GM20431 (cell line): ENCODE data around the gene PAQR9.

Source experiments
- in situ Hi-C: fragments of 300-500 bp; cut with MseI, MboI; formaldehyde crosslinking; loops from one replicate; pipeline ENCODE4 v1.15.0; 2020; ENCODE audit warnings: low sequenced_read_pairs; ENCODE audit not compliant: unreplicated experiment

PAQR9 gene

GRCh38 chr3:142963516-142964448, at the start of gene PAQR9:
PAQR9 (minus strand) TSS chr3:142963674; CDS start chr3:142963336, 338 bp downstream.
- in situ Hi-C loops: no loop called here

- in situ Hi-C loops: no loop called here
Observed at GRCh38 chr3:143011705-143012104, 48.2 kb upstream of the PAQR9 start.

DNA sequence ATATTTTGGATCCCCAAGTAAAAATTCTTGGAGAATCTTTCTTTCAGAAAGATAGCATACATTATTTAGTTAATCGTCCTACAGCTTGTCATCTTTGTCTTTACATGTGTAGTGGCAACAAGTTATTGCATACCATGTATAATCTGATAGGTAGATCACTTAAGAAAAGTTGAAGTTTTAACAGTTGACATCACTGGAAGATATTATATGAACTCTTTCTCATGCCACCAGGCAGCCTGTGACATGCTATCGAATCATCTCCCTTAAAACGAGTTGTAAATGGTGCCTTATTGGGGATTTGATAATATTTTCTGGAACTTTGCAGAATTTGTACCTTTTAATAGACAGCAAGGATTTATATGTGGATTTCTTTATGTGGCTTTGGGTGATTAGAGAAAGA, 46.5 kb upstream of the PAQR9 start:
- in situ Hi-C loops: no loop called here

- in situ Hi-C loops: no loop called here
Observed at GRCh38 chr3:143004823-143005222, 41.3 kb upstream of the PAQR9 start.

DNA sequence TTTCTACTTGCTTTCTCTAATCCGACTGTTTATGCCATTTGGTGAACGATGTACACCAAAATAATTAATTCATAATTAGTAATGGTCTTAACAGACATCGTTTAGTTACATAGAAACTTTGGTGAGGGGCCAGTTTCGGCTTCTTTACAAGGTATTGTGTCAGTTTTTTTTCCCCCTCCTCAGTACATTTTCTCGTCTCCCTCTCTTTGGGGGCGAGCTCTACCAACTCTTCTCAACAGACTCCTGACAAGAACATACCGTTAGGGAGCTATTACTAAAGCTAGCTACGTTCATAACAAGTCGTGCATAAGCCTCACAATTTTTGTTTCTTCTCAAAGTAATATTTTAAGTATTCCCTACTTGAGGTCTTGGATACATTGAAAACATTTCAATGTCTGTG, 39.3 kb upstream of the PAQR9 start:
- in situ Hi-C loops: no loop called here

DNA sequence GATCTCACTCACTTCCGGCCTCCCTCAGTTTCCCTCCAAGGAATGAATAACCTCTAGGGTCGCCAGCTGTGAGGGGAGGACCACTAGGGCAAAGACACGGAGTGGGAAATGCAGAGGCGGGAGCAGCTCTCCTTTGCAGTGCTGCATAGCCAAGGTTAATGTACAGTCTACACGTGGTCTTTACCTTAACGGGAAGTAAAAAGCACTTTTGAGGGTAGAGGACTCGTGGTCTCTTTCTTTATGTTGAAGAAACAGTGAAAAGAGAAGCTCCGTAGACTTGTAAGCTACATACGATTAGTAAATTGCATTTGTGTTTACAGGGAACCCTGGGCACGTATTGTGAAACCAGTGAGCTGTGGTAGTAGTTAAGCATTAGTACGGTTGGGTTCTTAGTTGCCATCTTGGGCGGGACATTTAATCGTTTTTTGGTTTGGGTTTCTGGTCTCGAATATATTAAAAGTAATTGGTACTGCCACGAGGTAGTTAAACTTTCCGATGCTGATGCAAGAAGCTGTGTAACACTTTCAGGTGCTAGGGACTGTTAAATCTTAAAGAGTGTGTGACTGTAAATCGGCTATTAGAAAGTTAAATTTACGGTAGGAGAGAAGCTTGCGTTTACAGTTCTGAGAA, 38.7 kb upstream of the PAQR9 start:
- in situ Hi-C loops: no loop called here

DNA sequence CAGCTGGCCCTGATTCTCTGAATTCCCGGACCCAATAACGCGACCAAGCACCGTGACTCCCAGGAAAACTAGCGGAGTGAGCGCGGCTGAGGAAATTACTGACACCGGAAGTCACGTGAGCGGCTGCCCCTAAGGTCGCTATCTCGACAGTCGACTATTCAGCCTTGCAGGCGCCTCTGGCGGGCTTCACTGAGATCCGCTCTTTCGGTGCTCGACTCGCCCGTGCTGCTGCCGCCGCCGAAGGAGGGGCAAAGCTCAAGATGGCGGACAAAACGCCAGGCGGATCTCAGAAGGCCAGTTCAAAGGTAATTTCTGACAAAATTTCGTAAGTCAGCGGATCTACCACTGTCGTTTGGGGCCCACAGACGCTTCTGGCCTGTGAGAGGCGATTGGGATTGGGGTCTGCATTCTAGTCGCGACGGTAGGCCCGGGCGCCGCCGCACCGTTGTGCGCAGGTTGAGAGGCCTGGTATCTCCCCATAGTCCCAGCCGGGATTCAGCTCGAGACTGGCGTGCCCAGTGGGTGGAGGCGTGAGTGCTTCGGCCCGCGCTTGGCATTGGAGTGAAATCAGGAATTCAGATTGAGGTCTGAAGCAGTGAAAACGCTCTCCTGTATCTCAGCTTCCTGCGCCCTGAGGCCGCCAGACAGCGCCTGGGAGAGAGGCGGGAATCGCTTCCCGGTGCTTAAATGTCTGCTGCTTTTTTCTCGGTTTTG, 38.1 kb upstream of the PAQR9 start, which contains the start of gene U2SURP:
U2SURP (plus strand) TSS at position 202 of the 714 bp plus-strand sequence; CDS start at position 261, 59 bp downstream.
- in situ Hi-C loops: no loop called here

GRCh38 chr3:143001034-143001368, 37.5 kb upstream of the PAQR9 start:
- in situ Hi-C loops: no loop called here

DNA sequence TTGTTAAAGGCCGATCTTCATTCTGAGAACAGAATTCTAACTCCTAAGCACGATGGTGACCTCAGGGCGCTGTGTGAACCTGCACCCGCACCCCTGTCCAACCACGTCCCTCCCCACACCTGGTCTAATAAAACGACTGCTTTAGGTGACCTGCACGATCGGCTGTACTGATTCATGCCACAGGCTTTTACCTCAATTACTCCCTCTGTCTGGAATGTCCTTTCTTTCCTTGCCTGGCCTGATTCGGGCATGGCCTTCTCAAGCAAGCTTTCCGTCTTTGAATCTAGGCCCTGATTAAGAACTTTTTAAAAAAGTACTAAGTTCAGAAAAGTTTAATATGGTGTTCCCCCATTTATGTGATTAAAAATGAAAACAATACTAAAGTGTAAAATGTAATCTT, 37.1 kb upstream of the PAQR9 start:
- in situ Hi-C loops: no loop called here

DNA sequence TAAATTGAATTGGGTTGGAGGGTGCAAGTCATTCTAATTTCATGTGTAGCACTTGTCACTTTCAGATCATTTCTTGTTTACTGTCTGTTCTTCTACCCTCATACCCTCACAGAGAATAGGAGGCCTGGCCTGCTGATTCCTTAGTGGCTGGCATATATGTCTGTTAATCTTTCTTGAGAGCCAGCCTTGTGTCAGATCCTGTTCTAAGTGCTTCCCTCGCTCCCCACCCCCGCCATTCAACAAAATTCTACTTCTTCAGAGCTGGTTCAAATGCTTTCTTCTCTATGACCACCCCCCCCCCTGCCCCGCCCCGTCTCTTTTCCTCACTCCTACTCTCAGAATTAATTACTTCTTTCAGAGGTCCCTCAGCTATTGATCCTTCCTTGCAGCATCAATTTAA, 36.4 kb upstream of the PAQR9 start:
- in situ Hi-C loops: loop anchor here (10.0 to 25.0 kb wide), 2 partner anchors 175 to 413 kb away; partner anchors contain the start of genes ATR and PLS1

GRCh38 chr3:142998439-142998838, 35.0 kb upstream of the PAQR9 start:
- in situ Hi-C loops: loop anchor here (10.0 to 25.0 kb wide), 2 partner anchors 174 to 411 kb away; partner anchors contain the start of genes ATR and PLS1

GRCh38 chr3:142997330-142997729, 33.9 kb upstream of the PAQR9 start:
- in situ Hi-C loops: loop anchor here (10.0 to 25.0 kb wide), 2 partner anchors 173 to 410 kb away; partner anchors contain the start of genes ATR and PLS1

DNA sequence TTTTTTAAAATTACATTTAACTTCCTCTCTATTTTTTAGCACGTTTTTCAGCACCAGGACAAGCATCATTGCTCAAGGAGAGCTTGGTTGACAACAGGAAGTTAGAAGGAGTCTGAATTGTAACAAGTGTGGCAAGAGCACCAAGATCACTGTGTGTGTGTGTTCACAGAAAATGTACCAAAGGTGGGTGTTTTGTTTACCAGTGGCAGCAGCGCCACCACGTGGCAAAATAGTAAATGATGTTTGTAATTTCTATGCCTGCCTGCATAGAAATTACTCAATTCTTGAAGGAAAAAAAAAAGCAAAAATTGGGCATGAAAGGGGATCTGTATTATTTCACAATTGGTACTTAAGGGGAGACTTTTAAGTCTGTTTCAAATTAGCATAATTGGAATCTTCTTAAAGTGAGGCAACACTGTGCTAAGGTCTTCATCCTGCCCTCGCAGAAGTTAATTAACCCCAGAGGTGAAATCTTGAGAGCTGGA, 30.5 kb upstream of the PAQR9 start:
- in situ Hi-C loops: loop anchor here (10.0 to 25.0 kb wide), 2 partner anchors 169 to 407 kb away; partner anchors contain the start of genes ATR and PLS1

DNA sequence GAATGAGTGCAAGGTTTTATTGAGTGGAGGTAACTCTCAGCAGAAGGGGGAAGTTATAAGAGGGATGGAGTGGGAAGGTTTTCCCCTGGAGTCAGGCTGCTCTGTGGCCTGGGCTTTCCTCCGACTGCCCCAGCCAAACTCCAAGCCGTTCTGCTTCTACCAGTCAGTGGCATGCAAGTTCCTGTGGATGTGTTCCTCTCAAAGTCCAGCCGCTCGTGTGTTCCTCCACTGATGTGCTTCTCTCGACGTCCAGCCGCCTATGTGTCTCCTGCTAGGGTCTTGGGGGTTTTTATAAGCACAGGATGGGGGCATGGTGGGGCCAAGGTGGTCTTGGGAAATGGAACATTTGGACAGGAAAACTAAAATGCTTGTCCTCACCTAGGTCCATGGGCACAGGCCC, 28.8 kb upstream of the PAQR9 start:
- in situ Hi-C loops: loop anchor here (10.0 to 25.0 kb wide), 2 partner anchors 168 to 405 kb away; partner anchors contain the start of genes ATR and PLS1

- in situ Hi-C loops: loop anchor here (10.0 to 25.0 kb wide), 2 partner anchors 166 to 403 kb away; partner anchors contain the start of genes ATR and PLS1
Observed at GRCh38 chr3:142990721-142991120, 27.2 kb upstream of the PAQR9 start.

DNA sequence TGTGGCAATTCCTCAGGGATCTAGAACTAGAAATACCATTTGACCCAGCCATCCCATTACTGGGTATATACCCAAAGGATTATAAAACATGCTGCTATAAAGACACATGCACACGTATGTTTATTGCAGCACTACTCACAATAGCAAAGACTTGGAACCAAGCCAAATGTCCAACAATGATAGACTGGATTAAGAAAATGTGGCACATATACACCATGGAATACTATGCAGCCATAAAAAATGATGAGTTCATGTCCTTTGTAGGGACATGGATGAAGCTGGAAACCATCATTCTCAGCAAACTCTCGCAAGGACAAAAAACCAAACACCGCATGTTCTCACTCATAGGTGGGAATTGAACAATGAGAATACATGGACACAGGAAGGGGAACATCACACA, 25.4 kb upstream of the PAQR9 start:
- in situ Hi-C loops: loop anchor here (25.0 kb wide), 1 partner anchor 402 kb away; the partner anchor contains the start of genes ATR and PLS1

- in situ Hi-C loops: loop anchor here (25.0 kb wide), 1 partner anchor 401 kb away; the partner anchor contains the start of genes ATR and PLS1
Observed at GRCh38 chr3:142988221-142988620, 24.7 kb upstream of the PAQR9 start.

- in situ Hi-C loops: loop anchor here (25.0 kb wide), 1 partner anchor 400 kb away; the partner anchor contains the start of genes ATR and PLS1
Observed at GRCh38 chr3:142987707-142988106, 24.2 kb upstream of the PAQR9 start.

DNA sequence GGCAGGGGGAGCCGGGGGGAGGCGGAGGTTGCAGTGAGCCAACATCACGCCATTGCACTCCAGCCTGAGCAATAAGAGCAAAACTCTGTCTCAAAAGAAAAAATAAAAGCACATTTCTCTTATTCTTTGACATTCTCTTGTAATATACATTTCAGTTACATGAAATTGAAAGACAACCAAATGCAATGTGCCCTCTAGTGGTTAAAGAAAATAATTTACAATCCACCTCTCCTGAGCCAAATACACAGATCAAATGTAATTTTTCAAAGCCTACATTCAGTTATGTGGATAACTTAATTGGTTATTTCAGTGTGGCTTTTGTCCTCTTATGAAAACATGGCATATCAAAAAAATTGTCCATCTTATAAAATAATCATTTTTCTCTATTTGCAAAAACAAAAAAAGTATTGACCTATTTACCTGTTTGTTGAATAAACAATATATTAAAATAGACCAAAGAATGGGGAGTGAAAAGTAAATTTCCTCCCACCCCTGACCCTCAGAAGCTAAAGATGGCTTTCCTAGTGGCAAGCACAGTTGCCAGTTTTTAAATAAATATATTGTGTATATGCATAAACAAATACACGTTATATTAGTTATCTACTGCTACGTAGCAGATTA, 23.7 kb upstream of the PAQR9 start:
- in situ Hi-C loops: loop anchor here (25.0 kb wide), 1 partner anchor 400 kb away; the partner anchor contains the start of genes ATR and PLS1
